ENCODE measurements around the gene DISP2.
A peak's percentile ranks its signal among the peaks of the same experiment; 100 is the strongest.

The DISP2 gene

GRCh38 chr15:40357723-40358470, at the start of gene DISP2:
Gene DISP2 (plus strand): TSS chr15:40358219. CDS start chr15:40358322, 103 bp downstream.
- Mint-ChIP-seq H3K27me3 (peaks cover 18% of the 10 kb centered on the region), H3K4me3 (peak within 1 kb of the TSS; percentile 83 to 88), H3K4me1 (peaks cover 18% of the 10 kb centered on the region), H3K9me3 (no peaks in the 10 kb centered on the region), H3K27ac (peak within 1 kb of the TSS in 1 of 2 donors; percentile 78)
- peak; percentile 91 to 94 for DNase-seq
- ATAC-seq = peak; percentile 86

- Mint-ChIP-seq H3K4me3 (peak overlapping the region; percentile 92 to 99), H3K9me3 (no peaks in the 10 kb centered on the region), H3K27me3 (no peaks in the 10 kb centered on the region), H3K27ac (peak overlapping the region; percentile 95 to 97), H3K4me1 (peaks cover 58% of the 10 kb centered on the region)
- DNase-seq = no peak
- no peak for ATAC-seq
These were observed 48.6 kb upstream of the DISP2 start for GRCh38 chr15:40309344-40309862.

GRCh38 chr15:40310001-40310959, 47.7 kb upstream of the DISP2 start:
- DNase-seq (peak; percentile 64 to 77), ATAC-seq (peak; percentile 41)
- no peaks in the 10 kb centered on the region for H3K9me3 Mint-ChIP-seq
- peak overlapping the region in 1 of 2 donors; percentile 27 for H3K27ac Mint-ChIP-seq
- peak overlapping the region; percentile 92 to 99 for H3K4me3 Mint-ChIP-seq
- H3K27me3 Mint-ChIP-seq = no peaks in the 10 kb centered on the region
- peaks cover 49% of the 10 kb centered on the region for H3K4me1 Mint-ChIP-seq

- peaks cover 43% of the 10 kb centered on the region for H3K4me1 Mint-ChIP-seq
- H3K4me3 Mint-ChIP-seq = no peak overlapping the region
- ATAC-seq (no peak), DNase-seq (no peak)
- H3K27me3 Mint-ChIP-seq = no peaks in the 10 kb centered on the region
- H3K9me3 Mint-ChIP-seq = no peaks in the 10 kb centered on the region
- no peak overlapping the region for H3K27ac Mint-ChIP-seq
These were observed 47.0 kb upstream of the DISP2 start for GRCh38 chr15:40310993-40311392.

- H3K4me1 Mint-ChIP-seq = peaks cover 32% of the 10 kb centered on the region
- no peak overlapping the region for H3K4me3 Mint-ChIP-seq
- no peaks in the 10 kb centered on the region for H3K27me3 Mint-ChIP-seq
- H3K27ac Mint-ChIP-seq = no peak overlapping the region
- DNase-seq (no peak), ATAC-seq (no peak)
- H3K9me3 Mint-ChIP-seq = no peaks in the 10 kb centered on the region
These were observed 45.5 kb upstream of the DISP2 start for GRCh38 chr15:40312370-40313158.

GRCh38 chr15:40313531-40314398, 44.3 kb upstream of the DISP2 start:
- no peaks in the 10 kb centered on the region for H3K27me3 Mint-ChIP-seq
- peaks cover 28% of the 10 kb centered on the region for H3K4me1 Mint-ChIP-seq
- ATAC-seq (no peak), DNase-seq (no peak)
- H3K27ac Mint-ChIP-seq = peak overlapping the region in 1 of 2 donors; percentile 15
- H3K9me3 Mint-ChIP-seq = no peaks in the 10 kb centered on the region
- H3K4me3 Mint-ChIP-seq = peak overlapping the region in 1 of 2 donors; percentile 31

- no peak overlapping the region for H3K27ac Mint-ChIP-seq
- no peaks in the 10 kb centered on the region for H3K27me3 Mint-ChIP-seq
- peaks cover 18% of the 10 kb centered on the region for H3K4me1 Mint-ChIP-seq
- no peaks in the 10 kb centered on the region for H3K9me3 Mint-ChIP-seq
- H3K4me3 Mint-ChIP-seq = no peak overlapping the region
- DNase-seq (no peak), ATAC-seq (no peak)
These were observed 43.2 kb upstream of the DISP2 start for GRCh38 chr15:40314723-40315276.

- ATAC-seq (no peak), DNase-seq (no peak)
- H3K4me1 Mint-ChIP-seq = peaks cover 25% of the 10 kb centered on the region
- no peaks in the 10 kb centered on the region for H3K27me3 Mint-ChIP-seq
- no peak overlapping the region for H3K27ac Mint-ChIP-seq
- H3K4me3 Mint-ChIP-seq = no peak overlapping the region
- H3K9me3 Mint-ChIP-seq = no peaks in the 10 kb centered on the region
These were observed 41.1 kb upstream of the DISP2 start for GRCh38 chr15:40316931-40317330.

- ATAC-seq (no peak), DNase-seq (no peak)
- Mint-ChIP-seq H3K4me3 (no peak overlapping the region), H3K27ac (no peak overlapping the region), H3K4me1 (peaks cover 31% of the 10 kb centered on the region), H3K9me3 (no peaks in the 10 kb centered on the region), H3K27me3 (no peaks in the 10 kb centered on the region)
These were observed 40.4 kb upstream of the DISP2 start for GRCh38 chr15:40317580-40317979.

- Mint-ChIP-seq H3K4me1 (peaks cover 34% of the 10 kb centered on the region), H3K27me3 (no peaks in the 10 kb centered on the region), H3K4me3 (no peak overlapping the region), H3K9me3 (no peaks in the 10 kb centered on the region), H3K27ac (no peak overlapping the region)
- DNase-seq = no peak
- no peak for ATAC-seq
These were observed 37.6 kb upstream of the DISP2 start for GRCh38 chr15:40320409-40320808.

GRCh38 chr15:40320931-40321371, 37.1 kb upstream of the DISP2 start:
- H3K4me3 Mint-ChIP-seq = no peak overlapping the region
- peak; percentile 53 to 61 for DNase-seq
- ATAC-seq = no peak
- no peaks in the 10 kb centered on the region for H3K9me3 Mint-ChIP-seq
- H3K27ac Mint-ChIP-seq = no peak overlapping the region
- H3K27me3 Mint-ChIP-seq = no peaks in the 10 kb centered on the region
- peaks cover 36% of the 10 kb centered on the region for H3K4me1 Mint-ChIP-seq

- ATAC-seq = peak; percentile 1
- H3K27me3 Mint-ChIP-seq = no peaks in the 10 kb centered on the region
- H3K4me1 Mint-ChIP-seq = peaks cover 41% of the 10 kb centered on the region
- no peak for DNase-seq
- peak overlapping the region; percentile 58 to 82 for H3K4me3 Mint-ChIP-seq
- H3K27ac Mint-ChIP-seq = no peak overlapping the region
- no peaks in the 10 kb centered on the region for H3K9me3 Mint-ChIP-seq
These were observed 35.3 kb upstream of the DISP2 start for GRCh38 chr15:40322531-40323238.

GRCh38 chr15:40323239-40323952, 34.6 kb upstream of the DISP2 start, which contains the start of gene INAFM2:
Gene INAFM2 (plus strand): TSS chr15:40323692. CDS start chr15:40324056, 364 bp downstream.
- DNase-seq (peak; percentile 90 to 93), ATAC-seq (peak; percentile 94)
- H3K27me3 Mint-ChIP-seq = no peaks in the 10 kb centered on the region
- H3K4me3 Mint-ChIP-seq = peak within 1 kb of the TSS; percentile 77 to 82
- H3K4me1 Mint-ChIP-seq = peaks cover 43% of the 10 kb centered on the region
- H3K9me3 Mint-ChIP-seq = no peaks in the 10 kb centered on the region
- H3K27ac Mint-ChIP-seq = peak within 1 kb of the TSS in 1 of 2 donors; percentile 75
